Fibroblast of the aortic adventitia (primary cell): ENCODE measurements around the gene AURKAIP1. TPM values are rescaled to one million over a fixed set of nuclear protein-coding genes. Genes with fewer than 3 reads are reported as not detected.
A peak's percentile ranks its signal among the peaks of the same experiment; 100 is the strongest.

ENCODE experiments used
- DNase-seq: peaks from one replicate; pipeline ENCODE4 v3.0.0-alpha.2; 2010; ENCODE audit warnings: low read depth
- H3K4me3 ChIP-seq: 2 replicates; pipeline ENCODE4 v1.5.1; 2011; ENCODE audit warnings: low read depth, mild to moderate bottlenecking, control low read depth, low read length, moderate library complexity
- CTCF ChIP-seq: IDR thresholded peaks from 2 replicates; pipeline ENCODE4 v1.5.1; 2011; ENCODE audit warnings: mild to moderate bottlenecking, low read length, control low read depth, inconsistent platforms; ENCODE audit not compliant: insufficient read depth
- total RNA-seq: library from RNA; depleted of rRNA; stranded (reverse); fragments of >200 nt; gene quantifications from 2 replicates; pipeline ENCODE4 v1.2.3, GENCODE V29; 2012; ENCODE audit warnings: low replicate concordance

The AURKAIP1 gene
- total RNA-seq, 1 donor, result 71.1 TPM

GRCh38 chr1:1364266-1364665 is 10.7 kb downstream of the AURKAIP1 start:
- no peak for TF ChIP-seq CTCF
- no peak for DNase-seq
- H3K4me3 ChIP-seq, result no peak overlapping the region

DNA sequence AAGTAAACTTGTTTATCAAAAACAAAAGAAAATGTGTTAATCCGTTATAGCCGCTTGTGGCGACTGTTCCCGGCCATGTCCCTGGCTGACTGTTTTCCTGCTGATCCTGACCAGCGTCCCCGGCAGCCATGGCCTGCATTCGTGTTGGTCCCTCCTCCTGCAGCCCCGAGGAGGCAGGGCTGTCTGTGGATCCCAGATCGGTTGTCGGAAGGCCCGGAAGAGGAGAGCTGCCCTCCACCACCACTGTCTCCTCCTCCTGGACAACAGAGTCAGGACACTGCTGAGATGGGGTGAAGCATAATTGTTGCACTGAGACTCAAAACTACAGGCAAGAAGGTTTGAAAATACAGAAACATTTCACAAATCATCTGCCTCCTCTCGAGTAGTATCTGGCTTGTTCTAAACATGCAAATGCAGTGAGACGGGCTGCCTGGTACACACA is 13.0 kb downstream of the AURKAIP1 start:
- peak; percentile 86 for DNase-seq
- H3K4me3 ChIP-seq, result peak overlapping the region; percentile 25
- peak; percentile 37 for TF ChIP-seq CTCF

GRCh38 chr1:1361233-1361981 is 13.6 kb downstream of the AURKAIP1 start:
- peak overlapping the region; percentile 25 for H3K4me3 ChIP-seq
- no peak for TF ChIP-seq CTCF
- no peak for DNase-seq

DNA sequence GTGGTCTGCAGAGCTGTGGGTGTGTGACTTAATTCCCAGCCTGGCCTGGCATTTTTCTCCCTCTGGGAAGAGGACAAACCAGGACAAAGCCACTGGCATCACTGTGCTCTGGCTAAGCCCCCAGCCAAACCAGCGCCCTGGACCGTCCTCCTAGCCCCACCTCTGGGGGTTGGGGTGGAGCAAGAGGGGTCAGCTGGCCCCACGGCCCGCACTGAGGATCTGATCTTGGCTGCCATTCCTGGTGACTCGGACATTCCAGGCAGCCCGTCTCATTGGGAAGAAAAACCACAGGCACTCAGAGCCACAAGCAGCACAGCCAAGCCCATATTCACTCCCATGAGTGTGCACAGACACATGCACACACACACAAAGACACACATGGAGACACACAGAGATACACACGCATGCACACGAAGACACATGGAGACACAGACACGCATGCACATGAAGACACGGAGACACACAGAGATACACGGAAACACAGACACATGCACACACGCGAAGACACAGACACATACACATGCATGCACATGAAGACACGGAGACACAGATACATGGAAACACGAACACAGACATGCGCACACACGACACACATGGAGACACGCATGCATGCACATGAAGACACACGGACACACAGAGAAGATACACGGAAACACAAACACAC is 14.4 kb downstream of the AURKAIP1 start:
- H3K4me3 ChIP-seq, result peak overlapping the region; percentile 1
- TF ChIP-seq CTCF, result no peak
- peak; percentile 94 for DNase-seq

GRCh38 chr1:1359664-1360468 is 15.1 kb downstream of the AURKAIP1 start:
- no peak for TF ChIP-seq CTCF
- H3K4me3 ChIP-seq, result peak overlapping the region; percentile 50
- peak; percentile 87 for DNase-seq

DNA sequence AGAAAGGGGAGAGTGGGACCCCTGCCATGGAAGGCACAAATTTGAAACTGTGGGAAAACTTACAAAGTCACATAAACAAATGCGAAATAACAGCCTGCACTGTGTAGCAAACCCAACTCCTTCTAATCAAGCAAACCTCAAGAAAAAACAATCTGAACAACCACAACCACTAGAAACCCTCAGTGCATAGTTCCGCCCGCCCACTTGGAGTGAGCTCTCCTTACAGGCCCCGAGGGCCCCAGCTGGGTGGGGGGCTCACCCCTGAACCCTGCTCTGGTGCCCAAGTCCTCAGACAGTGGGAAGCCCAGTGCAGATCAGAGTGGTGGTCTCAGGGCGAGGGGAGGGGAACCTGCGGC is 15.7 kb downstream of the AURKAIP1 start:
- TF ChIP-seq CTCF, result no peak
- H3K4me3 ChIP-seq, result peak overlapping the region; percentile 88
- peak; percentile 84 for DNase-seq
